ENCODE data around the gene BAHCC1.

GRCh38 chr17:81434681-81435417 is 39.6 kb downstream of the BAHCC1 start:
- no peak for TF ChIP-seq CTCF (IDR thresholded peaks at IDR 0.05; ENCODE audit: low read depth, low read length, poor library complexity, severe bottlenecking)
- no peak for TF ChIP-seq EZH2phosphoT487 (IDR thresholded peaks at IDR 0.05; ENCODE audit: borderline replicate concordance, low read length)
